ENCODE results near the gene MYBPC3.
"Not testable (repeated sequence)": the region's sequence is repeated elsewhere in the genome, so short reads cannot be mapped to it uniquely, and the experiment has no call there.

The MYBPC3 gene

DNA sequence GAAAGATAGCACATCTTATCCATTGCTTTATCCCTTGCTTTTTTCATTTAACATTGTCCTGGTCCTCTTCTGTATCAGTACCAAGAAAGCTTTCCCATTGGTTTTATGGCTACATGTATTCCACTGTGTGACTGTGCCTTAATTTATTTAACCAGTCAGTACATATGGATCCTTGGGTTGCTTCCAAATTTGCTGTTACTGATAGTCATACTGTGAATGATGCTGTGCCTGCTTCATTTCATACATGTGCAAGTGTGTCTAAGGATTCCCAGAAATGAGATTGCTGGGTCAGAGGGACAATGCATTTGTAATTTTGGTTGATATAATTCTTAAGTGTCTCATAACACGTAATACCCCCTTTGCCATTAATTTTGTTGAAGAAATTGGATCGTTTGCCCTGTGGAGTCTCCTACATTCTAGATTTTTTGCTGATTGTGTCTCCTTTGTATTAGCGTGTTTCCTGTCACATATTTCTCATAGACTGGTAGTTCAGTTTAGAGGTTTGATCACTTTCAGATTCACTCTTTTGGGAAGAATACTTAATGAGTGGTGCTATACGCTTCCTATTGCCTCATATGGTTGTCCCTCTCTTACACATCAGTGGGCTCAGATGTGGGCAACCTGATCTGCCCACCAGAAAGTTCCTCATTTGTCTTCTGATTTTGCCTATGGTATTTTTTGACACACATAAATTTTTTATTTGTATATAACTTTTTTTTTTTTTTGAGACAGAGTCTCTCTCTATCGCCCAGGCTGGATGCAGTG, 35.3 kb downstream of the MYBPC3 start:
- DNase-seq (ENCODE audit: low spot score) = no peak

DNA sequence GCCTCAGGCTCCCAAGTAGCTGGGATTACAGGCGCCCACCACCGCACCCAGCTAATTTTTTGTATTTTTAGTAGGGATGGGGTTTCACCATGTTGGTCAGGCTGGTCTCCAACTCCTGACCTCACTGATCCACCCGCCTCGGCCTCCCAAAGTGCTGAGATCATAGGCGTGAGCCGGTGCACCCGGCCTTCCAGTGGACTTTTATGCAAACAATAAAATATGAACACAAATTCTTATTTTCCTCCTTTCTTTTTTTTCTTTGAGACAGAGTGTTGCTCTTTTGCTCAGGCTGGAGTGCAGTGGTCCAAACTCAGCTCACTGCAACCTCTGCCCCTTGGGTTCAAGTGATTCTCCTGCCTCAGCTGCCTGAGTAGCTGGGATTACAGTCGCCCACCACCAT, 36.0 kb downstream of the MYBPC3 start:
- not testable (repeated sequence) for DNase-seq (ENCODE audit: low spot score)

DNA sequence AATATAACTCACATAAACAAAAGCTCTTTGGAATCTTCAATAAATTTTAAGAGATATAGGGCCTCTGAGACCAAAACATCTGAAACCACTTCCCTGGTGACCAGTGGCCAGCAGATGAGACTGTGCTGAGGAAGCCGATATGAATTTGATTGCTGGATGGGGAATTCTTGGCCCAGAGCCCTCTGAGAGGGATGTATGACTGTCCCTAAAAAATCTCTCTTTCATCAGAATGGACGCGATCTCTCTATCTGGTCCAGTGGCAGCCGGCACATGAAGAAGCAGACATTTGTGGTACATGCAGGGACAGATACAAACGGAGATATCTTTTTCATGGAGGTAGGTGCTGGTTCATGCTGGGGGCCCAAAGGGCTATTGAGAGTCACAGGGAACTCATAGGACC, 37.5 kb downstream of the MYBPC3 start:
- DNase-seq (ENCODE audit: low spot score) = no peak

DNA sequence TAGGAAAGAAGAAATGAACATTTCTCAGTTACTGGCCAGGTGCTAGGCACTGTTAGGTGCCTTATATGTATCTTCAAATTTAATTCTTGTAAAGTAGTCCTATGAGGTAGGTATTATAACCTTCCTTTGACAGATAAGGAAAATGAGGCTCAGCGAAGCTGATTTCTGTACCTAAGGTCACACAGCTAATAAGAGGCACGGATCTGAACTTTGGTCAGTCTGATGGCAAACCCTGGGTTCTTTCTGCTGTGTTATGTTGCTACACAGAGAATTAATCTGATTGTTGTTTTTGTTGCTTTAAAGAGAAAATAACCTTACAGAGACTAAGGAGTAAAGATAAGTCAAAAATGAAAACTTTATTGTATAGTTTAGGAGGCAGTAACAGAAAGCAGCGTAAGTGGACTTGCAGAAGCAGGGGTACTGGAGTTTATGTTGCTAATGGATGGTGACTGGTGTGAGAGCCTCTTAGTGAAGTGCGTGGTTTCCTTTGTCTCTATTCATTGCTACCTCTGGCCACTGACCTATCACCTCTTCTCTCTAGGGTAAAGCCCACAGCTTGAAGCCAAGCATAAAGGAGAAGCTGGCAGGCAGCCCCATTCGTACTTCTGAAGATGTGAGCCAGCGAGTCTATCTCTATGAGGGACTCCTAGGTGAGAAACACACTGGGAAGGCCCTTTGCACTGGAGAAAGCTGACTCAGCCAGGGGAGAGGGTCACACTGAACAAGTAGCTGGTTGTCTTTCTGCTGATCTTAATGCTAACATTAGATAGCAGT, 44.3 kb downstream of the MYBPC3 start:
- no peak for DNase-seq (ENCODE audit: low spot score)

DNA sequence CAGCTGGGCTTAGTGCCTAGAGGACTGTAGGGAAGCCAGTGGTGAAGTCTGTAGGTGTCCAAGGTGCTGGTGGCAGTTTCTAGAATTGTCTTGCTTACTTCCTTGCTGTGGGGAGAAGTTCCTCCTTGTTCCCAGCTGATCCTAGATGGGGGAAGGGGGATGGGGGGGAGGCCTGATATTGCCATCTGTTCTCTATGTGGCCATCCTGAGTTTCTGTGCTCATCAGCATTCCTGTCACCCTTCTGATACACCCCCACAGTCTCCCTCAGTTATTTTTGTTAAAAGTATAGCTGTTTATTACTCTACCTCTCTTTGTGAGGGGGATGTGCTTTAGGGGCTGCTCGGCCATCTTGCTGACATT, 46.0 kb downstream of the MYBPC3 start:
- no peak for DNase-seq (ENCODE audit: low spot score)

DNA sequence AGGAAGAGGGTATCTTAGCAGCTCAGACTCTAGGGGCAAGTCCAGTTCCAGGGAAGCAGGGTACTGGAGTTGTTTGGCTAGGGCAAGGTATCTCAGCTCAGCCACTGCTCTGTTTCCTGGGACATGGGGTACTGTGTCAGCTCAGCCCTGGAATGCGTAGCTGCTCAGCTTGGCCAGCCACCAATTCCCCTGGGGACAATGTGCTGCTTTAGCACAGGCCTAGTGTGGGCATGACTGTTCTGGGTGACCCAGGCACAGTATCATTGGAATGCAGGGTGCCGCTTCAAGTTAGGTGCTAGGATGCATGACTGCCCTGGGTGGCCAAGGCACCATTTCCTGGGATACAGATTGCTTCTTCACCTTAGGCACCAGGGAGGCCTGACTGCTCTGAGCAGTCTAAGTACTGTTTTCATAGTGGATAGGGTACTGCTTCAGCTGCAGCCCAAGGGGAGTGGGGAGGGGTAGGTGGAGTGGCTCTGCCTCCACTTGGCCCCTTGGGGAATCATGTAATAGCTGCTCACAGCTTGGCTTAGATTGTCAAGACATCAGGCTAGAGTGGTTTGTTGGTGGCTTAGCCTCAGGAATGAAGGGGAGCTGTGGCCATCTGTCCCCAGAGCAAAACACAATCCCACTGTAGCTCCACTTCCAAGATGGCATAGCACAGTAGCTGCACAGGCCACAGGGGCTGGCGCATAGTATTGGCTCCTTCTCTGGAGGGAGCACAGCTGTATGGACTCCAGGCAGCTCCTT, 46.6 kb downstream of the MYBPC3 start:
- DNase-seq (ENCODE audit: low spot score) = no peak

DNA sequence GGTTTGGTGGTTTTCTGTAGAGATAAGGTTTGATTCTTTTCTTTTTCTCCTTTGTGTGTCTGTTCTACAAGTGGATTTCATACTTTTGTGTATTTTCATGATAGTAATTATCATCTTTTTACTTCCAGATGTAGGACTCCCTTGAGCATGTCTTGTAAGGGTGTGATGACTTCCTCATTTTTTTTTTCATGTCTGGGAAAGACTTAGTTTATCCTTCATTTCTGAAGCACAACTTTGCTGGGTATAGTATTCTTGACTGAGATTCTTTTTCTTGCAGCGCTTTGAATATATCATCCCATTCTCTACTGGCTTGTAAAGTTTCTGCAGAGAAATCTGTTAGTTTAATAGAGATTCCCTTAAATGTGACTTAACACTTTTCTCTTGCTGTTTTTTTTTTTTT, 49.6 kb downstream of the MYBPC3 start:
- no peak for DNase-seq (ENCODE audit: low spot score)

DNA sequence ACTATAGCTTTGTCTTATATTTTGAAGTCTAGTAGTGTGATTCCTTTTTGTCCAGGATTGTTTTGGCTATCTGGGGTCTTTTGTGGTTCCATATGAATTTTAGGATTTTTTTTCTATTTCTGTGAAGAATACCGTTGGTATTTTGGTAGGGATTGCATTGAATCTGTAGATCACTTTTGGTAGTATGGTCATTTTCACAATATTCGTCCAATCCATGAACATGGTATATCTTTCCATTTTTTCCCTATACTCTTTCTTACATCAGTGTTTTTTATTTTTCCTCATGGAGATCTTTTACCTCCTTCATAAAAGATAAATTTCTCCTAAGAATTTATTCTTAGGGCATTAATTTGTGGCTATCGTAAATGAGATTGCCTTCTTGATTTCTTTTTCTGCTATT, 53.4 kb downstream of the MYBPC3 start:
- DNase-seq (ENCODE audit: low spot score) = no peak

DNA sequence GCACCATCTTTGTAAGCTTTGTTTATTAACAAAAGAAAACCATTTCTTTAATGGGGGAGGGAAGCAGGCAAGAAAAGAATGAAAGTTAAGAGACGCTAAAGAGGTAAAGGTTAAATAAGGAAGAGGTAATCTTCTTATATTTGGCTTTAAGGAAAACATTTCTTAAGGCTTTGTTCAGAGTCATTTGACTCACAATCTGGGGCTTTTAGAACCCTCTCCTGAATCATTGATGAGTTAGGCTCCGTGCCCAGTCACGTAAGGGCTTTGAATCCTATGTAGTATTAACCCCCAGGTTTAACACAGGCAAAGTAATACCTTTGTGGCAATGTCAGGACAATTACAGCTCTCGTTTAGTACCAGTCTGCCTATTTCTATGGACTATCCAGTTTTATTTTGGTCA, 56.5 kb downstream of the MYBPC3 start:
- no peak for DNase-seq (ENCODE audit: low spot score)

DNA sequence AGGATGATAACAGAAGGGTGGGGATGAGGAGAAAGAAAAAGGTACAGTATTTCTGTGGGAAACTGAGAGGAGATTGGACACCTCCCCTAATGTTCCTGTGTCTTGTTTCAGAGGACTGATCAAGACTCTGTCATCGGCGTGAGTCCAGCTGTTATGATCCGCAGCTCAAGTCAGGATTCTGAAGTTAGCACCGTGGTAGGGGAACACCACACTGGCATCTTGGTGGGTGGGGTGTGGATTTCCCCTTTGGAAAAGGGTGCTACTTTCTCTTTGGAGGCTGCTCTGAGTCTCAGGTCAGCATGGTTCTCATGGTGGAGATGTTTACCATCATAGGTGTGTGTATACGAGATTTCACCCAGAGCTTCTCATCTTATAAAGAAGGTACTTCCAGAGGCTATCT, 57.1 kb downstream of the MYBPC3 start:
- DNase-seq (ENCODE audit: low spot score) = no peak

DNA sequence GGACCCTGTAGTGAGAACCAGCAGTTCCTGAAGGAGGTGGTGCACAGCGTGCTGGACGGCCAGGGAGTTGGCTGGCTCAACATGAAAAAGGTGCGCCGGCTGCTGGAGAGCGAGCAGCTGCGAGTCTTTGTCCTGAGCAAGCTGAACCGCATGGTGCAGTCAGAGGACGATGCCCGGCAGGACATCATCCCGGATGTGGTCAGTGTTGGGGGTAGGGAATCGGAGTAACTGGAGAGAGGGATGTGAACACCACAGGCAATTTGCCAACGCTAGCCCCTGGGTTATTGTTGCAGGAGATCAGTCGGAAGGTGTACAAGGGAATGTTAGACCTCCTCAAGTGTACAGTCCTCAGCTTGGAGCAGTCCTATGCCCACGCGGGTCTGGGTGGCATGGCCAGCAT, 62.6 kb downstream of the MYBPC3 start:
- no peak for DNase-seq (ENCODE audit: low spot score)

DNA sequence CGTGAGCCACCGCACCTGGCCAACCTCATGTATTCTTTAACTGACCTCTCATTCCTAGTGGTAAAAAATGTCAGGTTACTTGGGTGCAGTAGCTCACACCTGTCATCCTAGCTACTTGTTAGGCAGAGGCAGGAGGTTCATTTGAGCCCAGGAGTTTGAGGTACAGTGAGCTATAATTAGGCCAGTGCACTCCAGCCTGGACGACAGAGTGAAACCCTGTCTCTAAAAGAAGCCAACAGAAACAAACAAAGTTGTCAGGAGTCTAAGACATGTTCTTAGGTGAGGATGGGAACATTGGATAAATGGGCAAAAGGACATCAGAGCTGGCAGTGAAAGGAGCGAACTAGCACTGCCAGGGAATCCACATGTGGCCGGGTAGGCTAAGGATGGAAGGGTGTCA, 64.4 kb downstream of the MYBPC3 start:
- DNase-seq (ENCODE audit: low spot score) = no peak

DNA sequence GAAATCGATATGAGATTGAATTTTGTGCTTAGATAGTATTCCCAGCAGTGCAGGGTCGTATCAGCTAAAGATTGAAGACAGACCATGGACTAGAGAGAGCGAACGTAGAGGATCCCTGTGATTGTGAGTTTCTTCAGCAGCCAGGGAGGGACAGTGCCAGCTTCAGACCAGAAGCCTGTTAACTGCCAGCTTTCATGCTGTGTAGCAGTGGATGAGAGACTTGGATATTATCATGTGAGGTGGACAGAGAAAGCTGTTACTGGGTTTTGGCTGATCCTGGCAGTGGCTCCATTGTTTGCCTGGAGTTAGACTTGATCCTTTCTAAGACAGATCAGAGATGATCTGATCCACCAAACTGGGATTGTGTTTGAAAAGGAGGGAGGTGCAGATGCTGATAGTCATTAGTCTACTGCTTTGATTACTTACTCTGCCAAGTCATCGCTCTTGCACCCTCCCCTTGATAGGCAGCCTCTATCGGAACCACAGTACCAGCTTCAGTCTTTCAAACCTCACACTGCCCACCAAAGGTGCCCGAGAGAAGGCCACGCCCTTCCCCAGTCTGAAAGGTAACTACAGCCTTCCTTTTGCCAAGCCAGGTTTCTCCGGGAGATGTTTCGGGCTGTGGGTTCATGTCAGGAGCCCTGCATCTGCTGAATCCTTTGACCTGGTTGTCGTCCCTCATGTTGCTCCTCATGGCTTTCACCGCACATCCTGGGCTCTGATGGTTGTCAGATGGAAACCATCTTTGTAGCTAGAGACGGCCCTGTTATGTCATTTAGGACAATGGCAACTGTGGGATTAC, 66.3 kb downstream of the MYBPC3 start:
- DNase-seq (ENCODE audit: low spot score) = no peak

DNA sequence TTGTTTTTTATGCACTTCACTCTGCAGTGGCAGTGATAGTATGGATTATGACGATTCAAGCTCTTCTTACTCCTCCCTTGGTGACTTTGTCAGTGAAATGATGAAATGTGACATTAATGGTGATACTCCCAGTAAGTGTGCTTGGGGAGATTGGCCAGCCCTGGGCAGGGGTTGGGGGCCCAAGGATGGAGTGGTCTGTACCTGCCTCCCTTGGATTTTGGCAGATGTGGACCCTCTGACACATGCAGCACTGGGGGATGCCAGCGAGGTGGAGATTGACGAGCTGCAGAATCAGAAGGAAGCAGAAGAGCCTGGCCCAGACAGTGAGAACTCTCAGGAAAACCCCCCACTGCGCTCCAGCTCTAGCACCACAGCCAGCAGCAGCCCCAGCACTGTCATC, 68.4 kb downstream of the MYBPC3 start:
- DNase-seq (ENCODE audit: low spot score) = no peak

DNA sequence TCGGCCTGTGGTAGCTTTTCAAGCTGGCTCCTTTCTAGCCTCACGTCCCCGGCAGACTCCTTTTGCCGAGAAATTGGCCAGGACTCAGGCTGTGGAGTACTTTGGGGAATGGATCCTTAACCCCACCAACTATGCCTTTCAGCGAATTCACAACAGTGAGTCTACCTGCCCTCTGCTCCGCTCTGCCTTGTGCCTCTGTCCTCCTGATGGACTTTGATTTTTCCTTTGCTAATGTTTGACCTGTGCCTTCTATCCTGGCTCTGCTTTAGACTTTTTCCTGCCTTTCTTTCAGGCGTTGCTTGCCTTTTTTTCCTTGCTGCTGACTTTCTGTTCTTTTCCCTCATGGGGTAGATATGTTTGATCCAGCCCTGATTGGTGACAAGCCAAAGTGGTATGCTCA, 70.0 kb downstream of the MYBPC3 start:
- no peak for DNase-seq (ENCODE audit: low spot score)
